DLD1 (cell line): ENCODE results near the gene GSG1L.
"Not testable (repeated sequence)": the region's sequence is repeated elsewhere in the genome, so short reads cannot be mapped to it uniquely, and the experiment has no call there.

Experiments
- in situ Hi-C: cut with HindIII; loops from 2 replicates; pipeline ENCODE4 v1.10.0; 2017; ENCODE audit warnings: low sequenced_read_pairs

GSG1L gene

GRCh38 chr16:27960619-27961295, 102.8 kb downstream of the GSG1L start:
- in situ Hi-C loops: no loop called here

- in situ Hi-C loops: no loop called here
Observed at GRCh38 chr16:27959914-27960313, 103.6 kb downstream of the GSG1L start.

DNA sequence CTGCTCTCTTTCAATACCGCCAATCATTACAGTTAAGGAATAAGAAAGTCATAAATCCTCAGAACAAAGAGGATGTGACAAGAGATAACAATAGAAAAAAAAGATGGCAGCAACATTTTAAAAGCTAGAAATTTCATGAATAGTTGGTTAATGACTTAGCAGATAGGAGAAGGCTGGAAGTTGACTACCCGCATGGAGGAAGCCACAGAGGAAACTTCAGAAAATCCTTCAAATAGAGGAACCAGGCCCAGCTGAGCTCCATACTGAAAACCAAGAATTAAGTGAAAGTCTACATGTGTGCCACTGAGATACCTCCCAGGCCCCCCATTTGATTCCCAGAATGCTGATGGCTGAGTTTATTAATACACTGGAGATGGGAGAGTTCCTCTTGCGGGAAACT, 109.3 kb downstream of the GSG1L start:
- in situ Hi-C loops: no loop called here

GRCh38 chr16:27952811-27953210, 110.7 kb downstream of the GSG1L start:
- in situ Hi-C loops: no loop called here

DNA sequence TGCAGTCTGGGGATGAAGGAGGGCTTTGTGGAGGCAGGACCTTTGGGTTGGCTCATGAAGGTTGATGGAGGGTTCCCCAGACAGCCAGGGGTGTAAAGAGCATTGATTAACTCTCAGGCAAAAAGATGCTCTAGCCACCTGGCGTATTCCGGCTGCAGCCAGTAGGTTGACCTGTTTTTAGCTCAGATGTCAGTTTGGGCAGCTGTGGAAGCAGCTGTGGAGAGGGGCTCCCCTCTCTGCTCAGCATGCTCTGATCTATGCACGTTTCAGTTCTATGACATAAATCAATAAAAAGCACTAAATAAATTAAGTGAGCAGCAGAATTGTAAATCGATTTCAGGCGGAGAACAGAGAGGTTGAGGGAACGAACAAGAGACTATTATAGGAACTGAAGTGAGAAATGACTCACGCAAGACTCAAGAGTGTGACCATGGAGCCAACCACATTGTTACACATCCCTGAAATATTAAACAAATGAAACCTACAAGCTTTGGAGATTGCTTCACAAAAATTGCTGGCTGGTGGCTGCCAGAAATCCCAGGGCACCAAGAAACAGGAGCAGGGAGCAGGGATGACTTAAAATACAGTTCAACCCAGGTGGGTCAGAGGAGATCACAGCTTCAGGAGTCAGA, 111.9 kb downstream of the GSG1L start:
- in situ Hi-C loops: no loop called here

GRCh38 chr16:27950206-27950887, 113.2 kb downstream of the GSG1L start:
- in situ Hi-C loops: no loop called here

DNA sequence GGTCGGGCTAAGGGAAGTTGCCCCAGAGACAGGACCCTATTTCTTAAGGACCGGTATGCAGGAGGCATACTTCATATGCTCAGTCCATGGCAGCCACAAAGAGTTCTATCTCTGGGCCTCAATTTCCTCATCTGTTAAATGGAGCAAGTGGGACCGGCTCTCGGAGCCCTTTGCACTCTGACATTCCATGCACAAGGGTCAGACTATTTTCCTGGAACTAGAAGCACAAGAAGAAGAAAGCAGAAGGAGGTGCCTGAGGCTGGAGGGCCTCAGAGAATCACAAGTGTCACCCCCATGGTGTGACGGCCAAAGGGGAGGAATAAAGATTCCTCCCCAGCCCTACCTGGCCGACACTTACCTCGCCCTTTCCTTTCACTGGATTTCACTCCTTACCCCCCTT, 115.8 kb downstream of the GSG1L start:
- in situ Hi-C loops: no loop called here

DNA sequence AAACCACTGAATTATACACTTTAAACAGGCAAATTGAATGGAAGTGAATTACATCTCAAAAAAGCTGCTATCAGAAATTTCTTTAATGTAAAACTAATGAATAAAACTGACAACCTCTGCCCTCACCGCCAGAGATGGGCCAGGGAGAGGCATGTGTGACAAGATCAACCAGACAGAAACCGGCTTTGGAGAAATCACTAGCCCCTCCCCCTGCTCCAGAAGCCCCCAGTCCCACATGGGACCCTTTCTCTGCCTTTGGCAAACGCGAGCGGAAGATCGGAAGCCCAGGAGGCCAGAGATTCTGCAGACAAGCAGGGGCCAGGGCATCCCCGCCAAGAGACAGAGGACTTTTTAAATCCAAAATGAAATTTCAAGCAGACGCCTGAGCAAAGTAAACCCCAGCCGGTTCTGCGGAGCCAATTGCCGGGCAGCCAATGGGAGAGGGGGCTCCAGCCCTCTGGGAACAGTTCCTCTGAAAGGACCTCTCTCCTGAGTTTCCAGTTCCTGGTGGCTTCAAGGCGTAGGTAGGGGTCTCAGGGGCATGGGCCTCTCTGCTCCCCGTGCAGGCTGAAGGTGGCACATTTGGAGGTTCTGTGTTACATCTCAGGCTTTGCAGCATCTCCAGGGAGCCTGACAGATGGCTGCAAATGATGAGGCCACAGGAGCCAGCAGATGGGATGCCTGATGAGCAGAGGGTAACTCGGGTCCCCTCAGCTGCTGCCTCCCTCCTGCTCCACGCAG, 118.1 kb downstream of the GSG1L start:
- in situ Hi-C loops: no loop called here

DNA sequence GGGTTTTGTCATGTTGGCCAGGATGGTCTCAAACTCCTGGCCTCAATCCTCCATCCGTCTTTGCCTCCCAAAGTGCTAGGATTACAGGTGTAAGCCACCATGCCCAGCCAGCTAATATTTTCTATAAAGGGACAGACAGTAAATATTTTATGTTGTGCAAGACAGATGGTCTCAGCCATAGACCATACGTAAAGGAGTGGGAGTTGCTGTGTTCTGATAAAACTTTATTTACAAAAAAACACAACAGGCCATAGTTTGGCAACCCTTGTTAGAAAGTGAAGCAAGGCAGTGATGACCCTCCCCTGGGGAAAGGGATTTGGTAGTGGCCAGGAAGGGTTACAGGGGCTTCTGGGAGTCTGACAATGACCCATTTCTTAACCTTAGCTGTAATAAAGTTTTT, 119.7 kb downstream of the GSG1L start:
- in situ Hi-C loops: no loop called here

GRCh38 chr16:27942071-27942470, 121.4 kb downstream of the GSG1L start:
- in situ Hi-C loops: not testable (repeated sequence)

DNA sequence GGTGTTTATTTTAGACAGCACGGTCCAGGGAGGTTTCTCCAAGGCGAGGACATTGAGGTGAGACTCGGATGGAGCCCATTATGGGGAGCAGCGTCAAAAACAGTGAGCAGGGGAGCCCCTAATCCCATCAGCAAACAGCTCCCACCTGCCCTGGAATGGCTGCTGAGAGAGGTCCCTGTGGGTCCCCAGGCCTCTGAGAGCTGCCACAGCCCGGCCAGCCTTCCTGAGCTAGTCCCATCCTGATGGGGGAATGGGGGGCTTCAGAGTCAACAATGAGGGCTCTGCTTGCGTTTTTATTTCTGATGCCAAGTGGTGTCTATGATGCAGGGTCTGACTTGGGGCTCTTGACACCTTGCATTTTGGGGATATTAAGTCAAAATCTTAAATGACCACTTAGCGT, 128.4 kb downstream of the GSG1L start:
- in situ Hi-C loops: no loop called here

DNA sequence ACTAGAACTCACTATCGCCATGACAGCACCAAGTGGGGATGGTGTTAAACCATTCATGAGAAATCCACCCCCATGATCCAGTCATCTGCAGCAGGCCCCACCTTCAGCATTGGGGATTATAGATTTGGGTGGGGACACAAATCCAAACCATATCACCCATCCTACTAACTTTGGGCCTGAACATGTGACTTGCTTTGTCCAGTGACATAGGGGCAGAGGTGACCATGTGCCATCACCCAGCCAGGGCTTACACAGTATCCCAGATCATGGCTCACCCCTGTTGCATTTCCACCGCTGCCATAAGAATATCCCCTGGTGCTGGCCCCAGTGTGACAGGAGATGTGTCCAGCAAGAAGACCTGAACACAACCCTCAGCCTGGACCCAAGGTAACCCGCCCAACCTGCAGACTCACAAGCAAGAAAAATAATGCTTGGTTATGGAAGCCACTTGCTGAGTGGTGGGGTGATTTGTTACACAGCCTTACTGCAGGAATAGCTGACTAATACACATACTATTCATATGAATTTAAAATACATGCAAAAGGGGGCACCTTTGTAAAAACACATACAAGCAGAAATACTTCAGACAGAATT, 130.9 kb downstream of the GSG1L start:
- in situ Hi-C loops: no loop called here

- in situ Hi-C loops: no loop called here
Observed at GRCh38 chr16:27929818-27930217, 133.7 kb downstream of the GSG1L start.

- in situ Hi-C loops: no loop called here
Observed at GRCh38 chr16:27928542-27928941, 135.0 kb downstream of the GSG1L start.

DNA sequence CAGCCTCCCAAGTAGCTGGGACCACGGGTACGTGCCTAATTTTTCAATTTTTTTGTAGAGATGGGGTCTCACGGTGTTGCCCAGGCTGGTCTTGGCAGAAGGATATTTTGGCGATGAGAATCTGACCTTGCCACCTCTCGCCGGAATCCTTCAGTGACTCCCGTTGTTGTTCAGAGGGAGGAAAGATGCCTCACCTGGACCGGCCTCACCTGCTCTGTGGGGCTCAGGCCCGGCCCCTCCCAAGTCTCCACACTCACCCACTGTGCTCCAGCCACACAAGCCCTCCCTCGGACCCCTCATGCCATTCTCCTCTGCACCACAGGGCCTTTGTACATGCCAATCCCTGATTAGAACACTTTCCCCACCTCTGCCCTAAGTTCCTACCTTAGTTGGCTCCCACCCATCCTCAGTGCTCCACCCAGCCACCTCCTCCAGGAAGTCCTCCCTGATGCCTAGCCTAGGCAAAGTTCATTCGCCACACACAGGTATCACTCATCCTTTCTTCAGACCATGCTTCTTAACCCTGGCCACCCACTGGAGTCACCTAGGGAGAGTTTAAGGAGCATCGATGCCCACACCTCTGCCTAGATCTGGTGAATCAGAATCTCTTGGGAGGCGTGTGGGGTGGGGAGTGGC, 136.1 kb downstream of the GSG1L start:
- in situ Hi-C loops: no loop called here

DNA sequence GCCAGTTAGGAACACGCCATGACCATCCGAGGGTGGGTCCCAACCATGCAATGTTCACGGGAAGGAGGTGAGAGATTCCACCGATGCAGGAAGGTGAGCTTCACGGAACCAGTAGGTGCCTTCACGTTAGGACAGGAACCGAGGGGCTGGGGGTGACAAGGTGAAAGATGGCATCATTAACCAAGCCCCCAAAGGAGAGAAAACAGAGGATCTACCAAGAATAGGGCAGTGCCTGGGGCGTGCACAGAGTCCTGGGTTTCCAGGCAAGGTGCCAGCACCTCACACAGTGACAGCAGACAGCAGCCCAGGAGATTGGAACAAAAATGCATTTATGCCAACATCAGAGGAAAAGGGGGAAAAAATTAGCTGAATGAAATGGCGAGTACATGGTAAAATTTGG, 137.9 kb downstream of the GSG1L start:
- in situ Hi-C loops: no loop called here

DNA sequence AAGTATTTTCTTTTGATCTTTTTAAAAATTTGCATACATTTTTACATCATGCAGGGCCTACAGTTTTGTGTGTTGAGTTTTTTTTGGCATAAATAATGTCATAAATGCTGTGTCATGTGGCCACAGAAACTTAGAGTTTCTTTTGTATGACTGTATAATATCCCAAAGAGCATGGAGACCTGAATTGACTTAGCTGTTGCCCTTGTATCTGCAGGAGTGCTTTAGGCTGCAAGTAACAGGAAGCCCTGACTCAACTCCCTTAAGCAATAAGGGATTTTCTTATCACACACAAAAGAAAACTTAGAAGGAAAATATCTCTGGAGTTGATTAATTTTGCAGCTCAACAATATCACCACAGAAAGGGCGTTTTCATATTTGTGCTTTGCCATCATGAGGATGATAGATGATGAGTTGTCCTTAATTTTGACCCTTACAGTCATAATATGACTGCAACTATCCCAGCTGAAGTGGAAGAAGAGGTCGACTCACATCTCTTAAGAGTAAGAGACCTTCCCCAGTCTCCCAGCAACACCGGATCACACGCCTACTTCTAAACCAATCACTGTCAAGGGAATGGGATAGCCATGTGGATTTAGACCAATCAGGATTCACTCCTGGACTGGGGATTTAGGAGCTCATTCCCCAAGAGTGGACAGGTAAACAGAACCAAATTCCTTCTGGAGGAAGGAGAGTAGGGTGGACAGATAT, 138.9 kb downstream of the GSG1L start:
- in situ Hi-C loops: no loop called here

- in situ Hi-C loops: no loop called here
Observed at GRCh38 chr16:27923751-27924150, 139.8 kb downstream of the GSG1L start.

DNA sequence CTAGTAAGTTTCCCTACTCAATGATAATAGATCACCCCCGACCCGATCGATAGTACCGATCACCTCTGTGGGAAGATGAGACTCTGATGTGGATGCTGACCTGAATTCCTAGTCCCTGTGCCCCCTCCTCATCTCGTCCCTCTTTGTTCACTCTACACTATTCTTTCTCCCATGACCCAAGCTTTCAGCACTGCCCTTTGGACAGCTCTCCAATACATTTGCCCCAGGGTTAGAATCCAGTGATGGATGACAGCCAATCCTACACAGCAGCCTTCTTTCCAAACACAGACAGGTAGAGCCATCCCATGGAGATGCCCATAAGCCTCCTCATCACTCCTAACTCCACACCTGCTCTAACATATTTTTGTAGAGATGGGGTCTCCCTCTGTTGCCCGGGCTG, 141.1 kb downstream of the GSG1L start:
- in situ Hi-C loops: no loop called here

DNA sequence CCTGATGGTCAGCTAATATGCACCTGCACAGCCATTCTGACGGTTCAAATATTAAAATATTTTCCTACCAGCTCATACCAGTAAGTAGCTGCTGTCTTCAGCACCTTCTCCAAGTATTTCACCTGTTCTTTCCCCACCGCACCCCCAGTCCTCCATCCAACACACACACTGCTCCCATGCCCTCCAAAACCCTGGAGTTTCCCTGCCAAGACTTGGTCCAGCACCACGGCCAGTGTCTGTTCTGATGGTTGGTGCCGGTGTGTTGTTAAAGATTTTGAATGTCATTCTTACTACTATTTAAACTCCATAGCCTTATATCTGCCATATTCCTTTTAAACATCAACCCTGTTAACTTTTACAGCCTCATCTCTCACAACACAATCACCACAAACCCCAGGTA, 142.4 kb downstream of the GSG1L start:
- in situ Hi-C loops: no loop called here
